SK-N-SH (cell line): ENCODE data around the gene AKR1C3. TPM values are rescaled to one million over a fixed set of nuclear protein-coding genes. Genes with fewer than 3 reads are reported as not detected.
"Not testable (repeated sequence)": the region's sequence is repeated elsewhere in the genome, so short reads cannot be mapped to it uniquely, and the experiment has no call there.

Experiments used
- CTCF ChIA-PET: fragments of 300-600, 350-600 bp; formaldehyde crosslinking; extraction: SDS; loops from one replicate; lab custom pipeline; 2021; lab: Yijun Ruan, JAX
- POLR2A ChIA-PET: fragments of 350-600 bp; sonication (Branson Sonifier 250); formaldehyde crosslinking; extraction: SDS; loops from one replicate; lab custom pipeline; 2020; ENCODE audit warnings: antibody characterized with exemption, inconsistent platforms; lab: Yijun Ruan, JAX
- DNase-seq: peaks from one replicate; pipeline ENCODE4 v3.0.0; 2012
- H2AFZ ChIP-seq: fragments of 200-600 bp; sonication (generic); 2 replicates; pipeline ENCODE4 v1.8.1; 2016; ENCODE audit warnings: antibody characterized with exemption, mild to moderate bottlenecking, low read depth
- H3F3A ChIP-seq: fragments of 200-600 bp; sonication (generic); replicated peaks from 2 replicates; pipeline ENCODE3; 2016; ENCODE audit warnings: antibody characterized with exemption, mild to moderate bottlenecking; ENCODE audit not compliant: insufficient read depth
- H3K27ac ChIP-seq, 2 experiments: fragments of 200-500 bp in 1 of 2; fragments of 200-600 bp in 1 of 2; sonication (Bioruptor generic) in 1 of 2; sonication (generic), shearing (Covaris generic) in 1 of 2; 2 replicates each; pipeline versions ENCODE4 v1.5.1 to v1.6.1; 2014 to 2016; ENCODE audit warnings: low read depth in 2 of 2, inconsistent platforms in 1 of 2, low read length in 1 of 2, mild to moderate bottlenecking in 1 of 2, mixed read lengths in 1 of 2
- H3K27me3 ChIP-seq: fragments of 200-600 bp; sonication (generic), shearing (Covaris generic); 2 replicates; pipeline ENCODE4 v1.6.1; 2016; ENCODE audit warnings: mixed run types; ENCODE audit not compliant: insufficient read depth
- H3K36me3 ChIP-seq, 2 experiments: fragments of 200-500 bp in 1 of 2; fragments of 200-600 bp in 1 of 2; sonication (Bioruptor generic) in 1 of 2; sonication (generic) in 1 of 2; replicated peaks in 1 of 2; 2 replicates each; pipeline versions ENCODE3 to v1.5.1; 2014 to 2016; ENCODE audit warnings: low read length in 1 of 2, mild to moderate bottlenecking in 1 of 2; ENCODE audit not compliant: insufficient read depth in 2 of 2, control insufficient read depth in 1 of 2
- H3K4me1 ChIP-seq, 2 experiments: fragments of 200-500 bp in 1 of 2; fragments of 200-600 bp in 1 of 2; sonication (Bioruptor generic) in 1 of 2; sonication (generic), shearing (Covaris generic) in 1 of 2; 2 replicates each; pipeline versions ENCODE4 v1.5.1 to v1.6.1; 2014 to 2016; ENCODE audit warnings: low read depth in 1 of 2, low read length in 1 of 2, mixed run types in 1 of 2; ENCODE audit not compliant: insufficient read depth in 2 of 2, control insufficient read depth in 1 of 2
- H3K4me2 ChIP-seq: fragments of 200-600 bp; sonication (generic), shearing (Covaris generic); 2 replicates; pipeline ENCODE4 v1.6.1; 2017; ENCODE audit warnings: mixed run types
- H3K4me3 ChIP-seq, 2 experiments: fragments of 200-500 bp in 1 of 2; fragments of 200-600 bp in 1 of 2; sonication (Bioruptor generic) in 1 of 2; sonication (generic), shearing (Covaris generic) in 1 of 2; 2 replicates each; pipeline versions ENCODE4 v1.5.1 to v1.8.1; 2014 to 2016; ENCODE audit warnings: low read depth in 2 of 2, inconsistent platforms in 1 of 2, low read length in 1 of 2, mild to moderate bottlenecking in 1 of 2, mixed read lengths in 1 of 2, moderate library complexity in 1 of 2
- H3K79me2 ChIP-seq: fragments of 200-600 bp; sonication (generic); 2 replicates; pipeline ENCODE4 v1.8.1; 2017; ENCODE audit warnings: mild to moderate bottlenecking; ENCODE audit not compliant: insufficient read depth
- H3K9ac ChIP-seq: fragments of 200-600 bp; sonication (generic); 2 replicates; pipeline ENCODE4 v1.6.1; 2017; ENCODE audit warnings: mixed run types
- H3K9me2 ChIP-seq: fragments of 200-600 bp; sonication (generic); 2 replicates; pipeline ENCODE4 v1.6.1; 2017; ENCODE audit warnings: mixed run types
- H3K9me3 ChIP-seq: fragments of 200-600 bp; sonication (generic); 2 replicates; pipeline ENCODE4 v1.6.1; 2017; ENCODE audit warnings: mixed run types, mild to moderate bottlenecking, moderate library complexity
- H4K20me1 ChIP-seq: fragments of 200-600 bp; sonication (generic); 2 replicates; pipeline ENCODE4 v1.6.1; 2017; ENCODE audit warnings: mild to moderate bottlenecking, mixed run types; ENCODE audit not compliant: insufficient read depth
- CHD2 ChIP-seq: fragments of 150-350 bp; IDR thresholded peaks from 2 replicates; pipeline ENCODE4 v1.6.1; 2018; ENCODE audit warnings: low read length; ENCODE audit not compliant: partially characterized antibody
- EP300 ChIP-seq, 2 experiments: IDR thresholded peaks; 2 replicates each; pipeline versions ENCODE4 v1.4.0 to v1.6.1; 2012; ENCODE audit warnings: borderline replicate concordance in 1 of 2, low read depth in 1 of 2, low read length in 1 of 2
- GABPA ChIP-seq: IDR thresholded peaks from 2 replicates; pipeline ENCODE4 v1.4.0; 2012; ENCODE audit warnings: low read depth, mild to moderate bottlenecking
- POLR2AphosphoS5 ChIP-seq: IDR thresholded peaks from 2 replicates; pipeline ENCODE4 v1.6.1; 2012; ENCODE audit warnings: low read depth, low read length
- RFX5 ChIP-seq: IDR thresholded peaks from 2 replicates; pipeline ENCODE4 v1.6.1; 2012; ENCODE audit warnings: mild to moderate bottlenecking, improper control_type of control experiment, low read length
- RXRA ChIP-seq: IDR thresholded peaks from 2 replicates; pipeline ENCODE4 v1.4.0; 2012; ENCODE audit warnings: low read depth, mild to moderate bottlenecking, borderline replicate concordance
- SMC3 ChIP-seq: IDR thresholded peaks from 2 replicates; pipeline ENCODE4 v1.6.1; 2012; ENCODE audit warnings: low read depth, low read length, improper control_type of control experiment
- TCF12 ChIP-seq: IDR thresholded peaks from 2 replicates; pipeline ENCODE4 v1.4.0; 2012
- YY1 ChIP-seq: IDR thresholded peaks from 2 replicates; pipeline ENCODE4 v1.4.0; 2012; ENCODE audit warnings: low read depth, mild to moderate bottlenecking
- WGBS: methylation state at CpG from one replicate; pipeline ENCODE4 v1.1.6; 2017; ENCODE audit warnings: low lambda C conversion rate; 5-methylcytosine and 5-hydroxymethylcytosine counted together
- polyA plus RNA-seq, 3 experiments: library from polyadenylated mRNA; depleted of rRNA; stranded (reverse); fragments of >200 nt; gene quantifications; 2 replicates each; pipeline ENCODE4 v1.2.3, GENCODE V29; 2012

The AKR1C3 gene
- polyA plus RNA-seq, 1 of the 3 experiments (the other 2 are of a cell fraction) = 0.28 TPM

DNA sequence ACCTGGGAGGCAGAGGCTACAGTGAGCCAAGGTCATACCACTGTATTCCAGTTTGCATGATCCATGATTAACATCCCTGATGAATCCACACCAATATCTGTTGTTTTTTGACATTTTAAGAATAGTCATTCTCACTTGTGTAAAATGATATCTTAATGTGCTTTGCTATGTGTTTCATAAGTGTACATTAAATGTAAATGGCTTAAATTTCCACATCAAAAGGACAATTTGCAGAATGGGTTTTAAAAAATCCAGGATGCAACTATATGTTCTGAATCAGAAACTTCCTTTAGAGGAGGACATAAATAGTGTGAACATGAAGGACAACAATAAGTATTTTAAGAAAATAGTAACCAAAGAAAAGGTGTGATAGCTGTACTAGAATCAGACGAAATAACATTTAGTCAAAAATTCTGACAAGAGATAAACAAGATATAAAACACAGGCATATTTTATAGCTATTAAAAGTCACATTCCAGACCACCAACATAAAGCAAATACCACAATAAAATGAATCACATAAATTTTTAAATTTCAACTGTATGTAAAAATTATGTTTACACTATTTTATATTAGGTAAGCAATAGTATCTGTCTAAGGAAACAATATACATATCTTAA lies 42.4 kb downstream of the AKR1C3 start:
- DNase-seq = no peak
- Histone ChIP-seq H3K4me2 (no peak overlapping the region), H3K4me3 (no peak overlapping the region), H3K79me2 (no peaks in the 10 kb centered on the region), H2AFZ (no peak overlapping the region)
- CTCF ChIA-PET = no interaction called here
- WGBS = 13% methylated on average over 1 of the region's 1 CpG
- TF ChIP-seq RXRA (no peak), GABPA (no peak)
- TF ChIP-seq, all 33 proteins: peak for 0
- Histone ChIP-seq H3K9me2 (no peaks in the 10 kb centered on the region), H3F3A (no peaks in the 10 kb centered on the region), H3K27me3 (no peaks in the 10 kb centered on the region), H3K9ac (no peak overlapping the region), H3K36me3 (no peaks in the 10 kb centered on the region), H3K4me1 (no peaks in the 10 kb centered on the region), H3K9me3 (peaks cover 7% of the 10 kb centered on the region), H4K20me1 (no peaks in the 10 kb centered on the region), H3K27ac (no peak overlapping the region)
- POLR2A ChIA-PET = no interaction called here

DNA sequence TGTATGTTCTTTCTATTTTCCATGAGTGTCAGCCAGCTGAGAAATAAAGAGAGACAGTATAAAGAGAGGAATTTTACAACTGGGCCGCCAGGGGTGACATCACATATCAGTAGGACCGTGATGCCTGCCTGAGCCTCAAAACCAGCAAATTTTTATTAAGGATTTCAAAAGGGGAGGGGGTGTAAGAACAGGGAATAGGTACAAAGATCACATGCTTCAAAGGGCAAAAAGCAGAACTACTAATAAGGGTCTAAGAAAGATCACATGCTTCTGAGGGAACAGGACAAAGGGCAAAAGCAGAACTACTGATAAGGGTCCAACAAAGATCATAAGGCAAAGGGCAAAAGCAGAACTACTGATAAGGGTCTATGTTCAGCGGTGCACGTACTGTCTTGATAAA lies 43.5 kb downstream of the AKR1C3 start:
- H3K9me2 ChIP-seq, H3K27me3 ChIP-seq, H3K9me3 ChIP-seq, H3K4me2 ChIP-seq, H3K4me1 ChIP-seq, CTCF ChIA-PET, H3K79me2 ChIP-seq, H4K20me1 ChIP-seq, H3F3A ChIP-seq, H3K9ac ChIP-seq, DNase-seq, POLR2A ChIA-PET, H3K36me3 ChIP-seq, H3K27ac ChIP-seq, H2AFZ ChIP-seq, H3K4me3 ChIP-seq: not testable (repeated sequence)
- WGBS = 17% methylated on average over 4 of the region's 4 CpGs

DNA sequence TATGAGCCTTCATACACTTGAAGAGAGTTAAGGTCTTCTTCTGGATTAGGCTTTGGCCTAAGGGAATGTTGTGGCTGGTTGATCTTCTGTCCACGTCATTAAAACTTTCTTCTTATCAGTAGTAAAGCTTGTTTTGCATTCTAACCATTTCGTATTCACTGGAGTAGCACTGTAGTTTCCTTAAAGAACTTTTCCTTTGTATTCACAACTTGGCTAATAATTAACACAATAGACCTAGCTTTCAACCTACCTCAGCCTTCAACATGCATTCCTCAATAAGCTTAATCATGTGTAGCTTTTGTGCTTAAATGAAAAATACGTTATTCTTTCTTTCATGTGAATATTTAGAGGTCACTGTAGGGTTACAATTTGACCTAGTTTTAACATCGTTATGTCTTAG lies 48.0 kb downstream of the AKR1C3 start:
- Histone ChIP-seq H3K4me3 (no peak overlapping the region), H3K9me2 (no peaks in the 10 kb centered on the region), H3K27me3 (no peaks in the 10 kb centered on the region), H3F3A (no peaks in the 10 kb centered on the region), H3K36me3 (no peaks in the 10 kb centered on the region), H2AFZ (no peak overlapping the region), H3K27ac (no peak overlapping the region), H3K9me3 (no peaks in the 10 kb centered on the region), H4K20me1 (no peaks in the 10 kb centered on the region), H3K9ac (no peak overlapping the region), H3K4me2 (no peak overlapping the region), H3K4me1 (no peaks in the 10 kb centered on the region), H3K79me2 (no peaks in the 10 kb centered on the region)
- TF ChIP-seq SMC3 (no peak), EP300 (IDR thresholded peaks at IDR 0.05; ENCODE audit: borderline replicate concordance in 1 of 2, low read depth in 1 of 2, low read length in 1 of 2) (no peak), CHD2 (no peak), POLR2AphosphoS5 (no peak), RFX5 (no peak), TCF12 (no peak), YY1 (no peak)
- ChIA-PET POLR2A (no interaction called here), CTCF (no interaction called here)
- WGBS = 19% methylated on average over 4 of the region's 4 CpGs
- no peak for DNase-seq
